ENCODE data around the gene KRTAP10-7. TPM values are rescaled to one million over a fixed set of nuclear protein-coding genes. Genes with fewer than 3 reads are reported as not detected.

KRTAP10-7 gene
- total and polyA plus RNA-seq, 2 of the 13 experiments (the other 11 are each of a cell fraction or from before 2014, with no cell fraction given) = not detected

DNA sequence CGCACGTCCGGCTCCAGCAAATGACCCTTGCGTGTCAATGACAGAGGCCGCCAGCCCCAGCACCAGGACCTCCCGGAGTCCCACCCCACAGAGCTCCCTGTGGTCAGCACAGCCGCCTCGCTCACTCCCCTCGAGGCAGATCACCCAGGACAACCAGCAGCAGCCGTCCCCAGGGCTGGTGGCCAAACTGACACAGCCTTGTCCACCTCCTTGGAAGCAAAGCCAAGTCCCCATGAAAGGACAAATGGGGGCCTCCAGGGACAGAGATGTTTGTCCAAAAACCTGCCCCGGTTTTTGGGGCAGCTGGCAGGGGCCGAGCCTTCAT, 38.9 kb downstream of the KRTAP10-7 start:
- intact Hi-C loops (cut with micrococcal nuclease; ENCODE audit: unreplicated experiment) = loop anchor here (10.0 kb wide), 1 partner anchor 56 kb away; the partner anchor contains the start of gene KRTAP10-12
- ATAC-seq (no peak), FAIRE-seq (no peak), DNase-seq (ENCODE audit: low spot score) (no peak)
- no peaks in the 10 kb centered on the region for H3K36me3 ChIP-seq (replicated peaks in 1 of 2; ENCODE audit: control insufficient read depth in 1 of 2, insufficient read depth in 2 of 2, low read length in 2 of 2)
- H3K27me3 ChIP-seq (ENCODE audit: control insufficient read depth in 1 of 2, insufficient read depth in 2 of 2, low read length in 2 of 2) = peaks cover 1 to 6% of the 10 kb centered on the region in 2 experiments; a peak in 2 of 5 replicates
- H3K27ac ChIP-seq (ENCODE audit: extremely low read length, insufficient read depth, low read length) = no peak overlapping the region
- no TSS peak for BruUV-seq (replicated peaks)
- CTCF ChIA-PET (ENCODE audit: low intra/inter-chr PET ratio, low total read pairs) = no interaction called here
- H4K20me1 ChIP-seq (ENCODE audit: insufficient read depth, low read length) = no peaks in the 10 kb centered on the region
- POLR2A ChIA-PET = no interaction called here
- no peak overlapping the region for H3K4me2 ChIP-seq (ENCODE audit: low read depth, low read length)
- 45% methylated on average over 7 of the region's 12 CpGs for WGBS (ENCODE audit: low lambda C conversion rate)
- no peak overlapping the region for H3K4me3 ChIP-seq (replicated peaks in 1 of 3; ENCODE audit: insufficient read depth in 1 of 3, low read depth in 2 of 3, low read length in 3 of 3)
- H3K9me3 ChIP-seq (ENCODE audit: low read length) = peaks cover 10% of the 10 kb centered on the region
- no peaks in the 10 kb centered on the region for H3K79me2 ChIP-seq (ENCODE audit: insufficient read depth, low read length)
- in situ Hi-C loops (cut with HindIII; ENCODE audit: extremely low pct_ligation_motif_present, low pct_unique_long_range_greater_than_20kb) = no loop called here
- no peaks in the 10 kb centered on the region for H3K4me1 ChIP-seq (ENCODE audit: insufficient read depth, low read length)
- H2AFZ ChIP-seq (ENCODE audit: low read length) = no peak overlapping the region
- no peak overlapping the region for H3K9ac ChIP-seq (ENCODE audit: insufficient read depth, low read depth, low read length)
- TF ChIP-seq MTA3 (CRISPR knock-in tag; IDR thresholded peaks at IDR 0.05) (no peak), ZNF407 (CRISPR knock-in tag; IDR thresholded peaks at IDR 0.05; ENCODE audit: not compliant biosample characterization) (no peak), ZBTB21 (CRISPR knock-in tag; IDR thresholded peaks at IDR 0.05) (no peak), ZNF317 (CRISPR knock-in tag; IDR thresholded peaks at IDR 0.05) (no peak), ZNF263 (CRISPR knock-in tag; IDR thresholded peaks at IDR 0.05) (no peak), ZNF44 (CRISPR knock-in tag; IDR thresholded peaks at IDR 0.05) (no peak), ZBTB38 (CRISPR knock-in tag; IDR thresholded peaks at IDR 0.05) (no peak), BCL6 (CRISPR knock-in tag; IDR thresholded peaks at IDR 0.05) (no peak), TOPORS (CRISPR knock-in tag; IDR thresholded peaks at IDR 0.05) (no peak), SRSF4 (IDR thresholded peaks at IDR 0.05; ENCODE audit: low read depth, low read length, poor library complexity, severe bottlenecking) (no peak)

Measured in HepG2 (cell line).